Measurements from ENCODE around the gene PDE11A.

PDE11A gene

GRCh38 chr2:177728920-177729319, 343.7 kb downstream of the PDE11A start:
- no peaks in the 10 kb centered on the region for H3K27me3 ChIP-seq (ENCODE audit: low read length)
- no peak overlapping the region for H3K9ac ChIP-seq (ENCODE audit: low read length)
- TF ChIP-seq CTCF (IDR thresholded peaks at IDR 0.05; ENCODE audit: insufficient read depth, low read length, poor library complexity, severe bottlenecking) (no peak), EZH2phosphoT487 (conservative IDR thresholded peaks at IDR 0.05; ENCODE audit: low read length) (no peak)

GRCh38 chr2:177728399-177728765, 344.2 kb downstream of the PDE11A start:
- Histone ChIP-seq H2AFZ (ENCODE audit: low read depth, low read length, severe bottlenecking) (no peak overlapping the region), H3K27ac (ENCODE audit: low read depth, low read length) (no peak overlapping the region), H3K9me3 (ENCODE audit: insufficient read depth, low read length) (no peaks in the 10 kb centered on the region), H3K36me3 (ENCODE audit: low read length) (no peaks in the 10 kb centered on the region), H3K79me2 (ENCODE audit: insufficient read depth, low read length) (no peaks in the 10 kb centered on the region), H4K20me1 (ENCODE audit: low read depth, low read length) (no peaks in the 10 kb centered on the region), H3K4me3 (ENCODE audit: insufficient read depth, low read length, poor library complexity, severe bottlenecking) (no peak overlapping the region), H3K9ac (ENCODE audit: low read length) (no peak overlapping the region), H3K9me2 (replicated peaks; ENCODE audit: insufficient read depth, low read length) (no peaks in the 10 kb centered on the region), H3K4me2 (ENCODE audit: low read depth, low read length, poor library complexity, severe bottlenecking) (no peak overlapping the region), H3K27me3 (ENCODE audit: low read length) (no peaks in the 10 kb centered on the region), H3F3A (ENCODE audit: insufficient read depth) (no peaks in the 10 kb centered on the region)
- TF ChIP-seq EZH2phosphoT487 (conservative IDR thresholded peaks at IDR 0.05; ENCODE audit: low read length) (no peak), CTCF (IDR thresholded peaks at IDR 0.05; ENCODE audit: insufficient read depth, low read length, poor library complexity, severe bottlenecking) (no peak)

More at GRCh38 chr2:177728920-177729319, 343.7 kb downstream of the PDE11A start:
- H3K27ac ChIP-seq (ENCODE audit: low read depth, low read length), result no peak overlapping the region
- H3F3A ChIP-seq (ENCODE audit: insufficient read depth), result no peaks in the 10 kb centered on the region
- no peaks in the 10 kb centered on the region for H4K20me1 ChIP-seq (ENCODE audit: low read depth, low read length)
- H3K36me3 ChIP-seq (ENCODE audit: low read length), result no peaks in the 10 kb centered on the region
- no peak overlapping the region for H2AFZ ChIP-seq (ENCODE audit: low read depth, low read length, severe bottlenecking)
- no peaks in the 10 kb centered on the region for H3K79me2 ChIP-seq (ENCODE audit: insufficient read depth, low read length)
- no peaks in the 10 kb centered on the region for H3K9me3 ChIP-seq (ENCODE audit: insufficient read depth, low read length)
- no peaks in the 10 kb centered on the region for H3K9me2 ChIP-seq (replicated peaks; ENCODE audit: insufficient read depth, low read length)
- no peak overlapping the region for H3K4me2 ChIP-seq (ENCODE audit: low read depth, low read length, poor library complexity, severe bottlenecking)
- no peak overlapping the region for H3K4me3 ChIP-seq (ENCODE audit: insufficient read depth, low read length, poor library complexity, severe bottlenecking)

GRCh38 chr2:177727577-177728398, 344.8 kb downstream of the PDE11A start:
- no peaks in the 10 kb centered on the region for H4K20me1 ChIP-seq (ENCODE audit: low read depth, low read length)
- H3K36me3 ChIP-seq (ENCODE audit: low read length), result no peaks in the 10 kb centered on the region
- H3K4me3 ChIP-seq (ENCODE audit: insufficient read depth, low read length, poor library complexity, severe bottlenecking), result no peak overlapping the region
- H3K9me3 ChIP-seq (ENCODE audit: insufficient read depth, low read length), result no peaks in the 10 kb centered on the region
- no peaks in the 10 kb centered on the region for H3F3A ChIP-seq (ENCODE audit: insufficient read depth)
- H3K4me2 ChIP-seq (ENCODE audit: low read depth, low read length, poor library complexity, severe bottlenecking), result no peak overlapping the region
- no peaks in the 10 kb centered on the region for H3K27me3 ChIP-seq (ENCODE audit: low read length)
- no peaks in the 10 kb centered on the region for H3K9me2 ChIP-seq (replicated peaks; ENCODE audit: insufficient read depth, low read length)
- H3K27ac ChIP-seq (ENCODE audit: low read depth, low read length), result no peak overlapping the region
- no peak overlapping the region for H3K9ac ChIP-seq (ENCODE audit: low read length)
- no peaks in the 10 kb centered on the region for H3K79me2 ChIP-seq (ENCODE audit: insufficient read depth, low read length)
- no peak overlapping the region for H2AFZ ChIP-seq (ENCODE audit: low read depth, low read length, severe bottlenecking)
- TF ChIP-seq EZH2phosphoT487 (conservative IDR thresholded peaks at IDR 0.05; ENCODE audit: low read length) (no peak), CTCF (IDR thresholded peaks at IDR 0.05; ENCODE audit: insufficient read depth, low read length, poor library complexity, severe bottlenecking) (no peak)

Data from SU-DHL-6 (cell line).